Measurements from ENCODE around the gene GSTA4.

GSTA4 gene

GRCh38 chr6:53038596-53038995, 43.5 kb upstream of the GSTA4 start:
- H3K36me3 ChIP-seq (ENCODE audit: low read length): no peaks in the 10 kb centered on the region
- no peaks in the 10 kb centered on the region for H4K20me1 ChIP-seq (ENCODE audit: low read depth, low read length)
- no peak overlapping the region for H2AFZ ChIP-seq (ENCODE audit: low read depth, low read length, severe bottlenecking)
- no peak overlapping the region for H3K4me2 ChIP-seq (ENCODE audit: low read depth, low read length, poor library complexity, severe bottlenecking)
- H3K9me3 ChIP-seq (ENCODE audit: insufficient read depth, low read length): no peaks in the 10 kb centered on the region
- TF ChIP-seq, protein P1, sequence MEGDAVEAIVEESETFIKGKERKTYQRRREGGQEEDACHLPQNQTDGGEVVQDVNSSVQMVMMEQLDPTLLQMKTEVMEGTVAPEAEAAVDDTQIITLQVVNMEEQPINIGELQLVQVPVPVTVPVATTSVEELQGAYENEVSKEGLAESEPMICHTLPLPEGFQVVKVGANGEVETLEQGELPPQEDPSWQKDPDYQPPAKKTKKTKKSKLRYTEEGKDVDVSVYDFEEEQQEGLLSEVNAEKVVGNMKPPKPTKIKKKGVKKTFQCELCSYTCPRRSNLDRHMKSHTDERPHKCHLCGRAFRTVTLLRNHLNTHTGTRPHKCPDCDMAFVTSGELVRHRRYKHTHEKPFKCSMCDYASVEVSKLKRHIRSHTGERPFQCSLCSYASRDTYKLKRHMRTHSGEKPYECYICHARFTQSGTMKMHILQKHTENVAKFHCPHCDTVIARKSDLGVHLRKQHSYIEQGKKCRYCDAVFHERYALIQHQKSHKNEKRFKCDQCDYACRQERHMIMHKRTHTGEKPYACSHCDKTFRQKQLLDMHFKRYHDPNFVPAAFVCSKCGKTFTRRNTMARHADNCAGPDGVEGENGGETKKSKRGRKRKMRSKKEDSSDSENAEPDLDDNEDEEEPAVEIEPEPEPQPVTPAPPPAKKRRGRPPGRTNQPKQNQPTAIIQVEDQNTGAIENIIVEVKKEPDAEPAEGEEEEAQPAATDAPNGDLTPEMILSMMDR (IDR thresholded peaks at IDR 0.05; ENCODE audit: insufficient read depth, low read length, poor library complexity, severe bottlenecking): no peak
- no peak for TF ChIP-seq EZH2phosphoT487 (conservative IDR thresholded peaks at IDR 0.05; ENCODE audit: low read length)
- H3K9me2 ChIP-seq (replicated peaks; ENCODE audit: insufficient read depth, low read length): no peaks in the 10 kb centered on the region
- H3K9ac ChIP-seq (ENCODE audit: low read length): no peak overlapping the region
- H3K79me2 ChIP-seq (ENCODE audit: insufficient read depth, low read length): no peaks in the 10 kb centered on the region
- H3K27ac ChIP-seq (ENCODE audit: low read depth, low read length): no peak overlapping the region
- H3K27me3 ChIP-seq (ENCODE audit: low read length): no peaks in the 10 kb centered on the region
- no peak overlapping the region for H3K4me3 ChIP-seq (ENCODE audit: insufficient read depth, low read length, poor library complexity, severe bottlenecking)
- no peaks in the 10 kb centered on the region for H3F3A ChIP-seq (ENCODE audit: insufficient read depth)

GRCh38 chr6:53038141-53038540, 43.1 kb upstream of the GSTA4 start:
- H3K4me3 ChIP-seq (ENCODE audit: insufficient read depth, low read length, poor library complexity, severe bottlenecking): no peak overlapping the region
- H3K4me2 ChIP-seq (ENCODE audit: low read depth, low read length, poor library complexity, severe bottlenecking): no peak overlapping the region
- H3K36me3 ChIP-seq (ENCODE audit: low read length): no peaks in the 10 kb centered on the region
- no peaks in the 10 kb centered on the region for H3K79me2 ChIP-seq (ENCODE audit: insufficient read depth, low read length)
- no peaks in the 10 kb centered on the region for H3K9me2 ChIP-seq (replicated peaks; ENCODE audit: insufficient read depth, low read length)
- no peaks in the 10 kb centered on the region for H3K9me3 ChIP-seq (ENCODE audit: insufficient read depth, low read length)
- no peaks in the 10 kb centered on the region for H3K27me3 ChIP-seq (ENCODE audit: low read length)
- no peak overlapping the region for H2AFZ ChIP-seq (ENCODE audit: low read depth, low read length, severe bottlenecking)
- H3F3A ChIP-seq (ENCODE audit: insufficient read depth): no peaks in the 10 kb centered on the region
- no peaks in the 10 kb centered on the region for H4K20me1 ChIP-seq (ENCODE audit: low read depth, low read length)
- TF ChIP-seq, protein P1 (IDR thresholded peaks at IDR 0.05; ENCODE audit: insufficient read depth, low read length, poor library complexity, severe bottlenecking): no peak
- TF ChIP-seq EZH2phosphoT487 (conservative IDR thresholded peaks at IDR 0.05; ENCODE audit: low read length): no peak
- H3K27ac ChIP-seq (ENCODE audit: low read depth, low read length): no peak overlapping the region
- H3K9ac ChIP-seq (ENCODE audit: low read length): no peak overlapping the region

- no peak overlapping the region for H3K9ac ChIP-seq (ENCODE audit: low read length)
- no peak overlapping the region for H3K27ac ChIP-seq (ENCODE audit: low read depth, low read length)
- TF ChIP-seq EZH2phosphoT487 (conservative IDR thresholded peaks at IDR 0.05; ENCODE audit: low read length): no peak
- TF ChIP-seq, protein P1 (IDR thresholded peaks at IDR 0.05; ENCODE audit: insufficient read depth, low read length, poor library complexity, severe bottlenecking): no peak
- H3K4me2 ChIP-seq (ENCODE audit: low read depth, low read length, poor library complexity, severe bottlenecking): no peak overlapping the region
- H3K27me3 ChIP-seq (ENCODE audit: low read length): no peaks in the 10 kb centered on the region
- H3K36me3 ChIP-seq (ENCODE audit: low read length): no peaks in the 10 kb centered on the region
- H3K9me2 ChIP-seq (replicated peaks; ENCODE audit: insufficient read depth, low read length): no peaks in the 10 kb centered on the region
- no peaks in the 10 kb centered on the region for H3K9me3 ChIP-seq (ENCODE audit: insufficient read depth, low read length)
- H3F3A ChIP-seq (ENCODE audit: insufficient read depth): no peaks in the 10 kb centered on the region
- H3K4me3 ChIP-seq (ENCODE audit: insufficient read depth, low read length, poor library complexity, severe bottlenecking): no peak overlapping the region
- no peak overlapping the region for H2AFZ ChIP-seq (ENCODE audit: low read depth, low read length, severe bottlenecking)
- no peaks in the 10 kb centered on the region for H3K79me2 ChIP-seq (ENCODE audit: insufficient read depth, low read length)
- no peaks in the 10 kb centered on the region for H4K20me1 ChIP-seq (ENCODE audit: low read depth, low read length)
These were observed 40.6 kb upstream of the GSTA4 start for GRCh38 chr6:53035549-53036213.
